GM12873 (cell line): ENCODE results near the gene MYO3B.

Source experiments
- CTCF ChIP-seq: IDR thresholded peaks from 2 replicates; pipeline ENCODE4 v1.5.1; 2012; ENCODE audit warnings: low read depth, mild to moderate bottlenecking, moderate library complexity, low read length, control low read depth; ENCODE audit not compliant: insufficient read depth; ENCODE audit errors: missing control alignments

The MYO3B gene

DNA sequence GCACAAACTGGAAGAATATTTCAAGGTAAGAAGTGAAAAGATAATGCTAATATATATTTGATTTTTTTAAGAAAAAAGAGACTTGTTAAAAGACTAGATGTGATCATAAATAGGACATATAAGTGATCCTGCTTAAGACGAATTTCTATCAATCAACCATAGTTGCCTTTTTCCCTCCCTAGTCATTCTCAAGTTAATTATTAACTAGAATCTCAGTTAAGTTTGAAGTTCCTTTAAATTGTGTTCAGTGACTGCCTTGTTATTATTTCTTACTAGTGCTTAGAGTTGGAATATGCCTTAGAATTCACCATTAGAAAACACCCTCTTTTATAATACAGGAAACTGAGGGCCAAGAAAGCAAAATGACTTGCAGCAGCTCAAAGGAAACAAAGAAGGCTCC is 395.7 kb downstream of the MYO3B start:
- no peak for TF ChIP-seq CTCF

DNA sequence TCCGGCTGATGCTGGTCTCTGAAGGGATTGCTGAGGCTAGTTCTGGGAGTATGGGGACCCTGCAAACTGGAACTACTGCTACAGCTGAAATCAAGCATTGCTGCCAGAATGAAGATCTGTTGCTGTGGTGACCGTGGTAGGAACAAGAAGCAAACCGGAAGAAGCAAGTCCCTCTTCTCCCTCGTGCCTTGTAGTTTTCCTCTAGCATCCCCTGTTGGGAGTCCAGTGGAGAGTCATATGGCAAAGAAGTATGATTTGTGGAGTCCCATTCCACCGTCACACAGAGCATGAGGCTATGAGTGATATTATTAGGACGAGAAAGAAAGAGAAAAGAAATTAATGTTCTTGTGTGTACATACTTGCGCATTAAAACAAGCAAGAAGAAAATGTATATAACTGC is 398.3 kb downstream of the MYO3B start:
- no peak for TF ChIP-seq CTCF

DNA sequence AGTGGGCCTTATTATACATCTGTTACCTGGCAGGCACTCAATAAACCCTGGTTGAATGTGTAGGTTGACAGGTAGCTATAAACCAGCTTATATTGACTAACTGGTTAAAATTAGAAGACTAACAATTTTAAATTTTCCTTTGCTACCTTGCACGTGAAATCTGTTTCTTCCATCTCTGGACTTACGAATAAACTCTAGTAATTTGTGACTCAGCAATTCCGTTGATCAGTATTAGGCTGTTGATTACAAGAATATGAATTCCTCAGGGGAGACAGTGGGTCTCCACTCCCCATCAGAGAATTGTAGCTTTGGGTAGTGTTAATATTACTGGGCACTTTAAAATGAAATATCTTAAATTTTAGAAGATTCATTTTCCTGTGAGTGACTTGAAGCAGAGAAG is 399.4 kb downstream of the MYO3B start:
- no peak for TF ChIP-seq CTCF

DNA sequence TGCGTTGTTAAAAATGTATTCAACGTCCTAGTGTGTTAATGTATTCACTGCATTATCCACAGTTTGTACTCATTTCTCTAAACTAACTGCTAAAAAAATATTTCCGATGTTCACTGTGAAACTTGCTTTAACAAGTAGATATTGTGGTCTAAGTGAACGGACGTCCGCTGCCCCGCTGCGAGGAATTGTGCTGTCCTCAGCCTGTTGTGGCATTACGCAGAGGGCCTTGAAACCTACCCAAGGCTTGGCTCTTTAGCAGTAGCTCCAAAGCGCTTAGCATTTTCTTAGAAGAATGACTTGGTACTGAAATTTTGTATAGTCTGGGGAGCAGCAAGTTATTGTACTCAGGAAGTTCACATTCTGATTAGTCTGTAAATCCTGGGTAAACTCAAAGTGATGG is 400.7 kb downstream of the MYO3B start:
- TF ChIP-seq CTCF = no peak

- TF ChIP-seq CTCF = no peak
Measured at GRCh38 chr2:170579511-170579910, 401.6 kb downstream of the MYO3B start.

DNA sequence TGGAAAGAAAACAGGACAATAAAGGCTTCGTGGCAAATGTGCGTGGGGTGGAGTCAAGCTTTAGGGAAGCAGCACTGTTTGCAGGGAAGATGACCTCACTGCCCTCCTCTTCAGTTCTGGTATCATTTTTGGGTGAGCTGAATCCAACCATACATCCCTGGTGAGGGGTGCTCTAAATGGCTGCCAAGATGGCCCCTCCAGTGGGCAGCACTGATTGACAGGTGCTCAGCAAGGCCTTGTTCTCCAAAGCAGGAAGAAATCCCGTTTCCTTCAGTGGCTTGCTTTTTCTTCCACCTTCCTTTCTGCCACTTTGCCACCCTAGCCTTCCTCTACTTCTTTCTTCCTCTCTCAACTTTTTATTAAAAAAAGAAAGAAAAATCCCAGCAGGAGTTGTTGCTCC is 404.4 kb downstream of the MYO3B start:
- no peak for TF ChIP-seq CTCF

DNA sequence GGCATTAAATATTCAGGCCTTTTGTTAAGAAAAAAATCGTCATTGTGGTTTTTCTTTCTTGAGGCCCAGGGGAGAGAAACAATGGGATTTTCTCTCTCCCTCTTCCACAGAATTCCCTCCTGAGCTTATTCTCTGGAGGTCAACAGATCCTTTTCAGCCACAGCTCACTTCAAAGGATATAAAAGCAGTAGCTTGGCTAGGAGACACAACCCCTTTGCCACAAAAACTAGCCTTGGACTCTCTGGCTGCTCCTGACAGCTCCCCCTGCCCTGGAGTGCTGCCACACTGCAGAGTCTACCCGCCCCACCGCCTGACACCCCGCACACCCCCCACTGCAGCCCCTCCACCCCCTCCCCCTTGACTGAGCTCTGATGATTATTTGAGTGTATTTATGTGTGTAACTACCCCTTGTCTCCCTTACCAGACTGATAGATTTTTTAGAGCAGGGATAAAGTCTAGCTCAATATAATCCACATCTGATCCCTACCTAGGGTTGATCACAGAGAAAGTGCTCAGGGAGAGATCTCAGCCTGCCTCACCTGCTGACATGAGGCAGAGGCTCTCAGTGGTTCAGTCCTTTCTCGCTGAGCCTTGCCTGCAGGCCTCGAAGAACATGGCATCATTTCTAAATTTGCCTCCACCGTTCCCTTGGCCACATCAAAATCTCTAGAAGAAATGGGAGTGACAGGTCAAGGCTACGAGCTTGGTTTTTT is 405.0 kb downstream of the MYO3B start:
- no peak for TF ChIP-seq CTCF

DNA sequence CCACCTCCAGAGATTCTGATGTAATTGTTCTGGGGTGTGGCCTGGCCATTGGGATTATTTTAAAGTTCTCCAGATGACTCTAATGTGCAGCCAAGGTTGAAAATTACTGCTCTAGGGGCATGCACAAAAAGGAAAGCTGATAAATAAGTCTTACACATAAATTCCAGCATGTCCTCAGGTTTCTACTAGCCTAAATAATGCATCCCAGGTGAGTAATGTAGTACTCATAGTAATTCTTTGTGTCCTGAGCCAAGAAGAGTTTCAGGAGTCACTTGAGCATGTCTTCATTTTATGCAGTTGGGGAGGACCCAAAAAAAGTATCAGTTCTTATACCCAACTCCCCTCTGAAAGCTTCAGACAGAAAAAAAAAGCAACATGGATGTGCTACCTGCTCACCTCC is 407.1 kb downstream of the MYO3B start:
- no peak for TF ChIP-seq CTCF
